HepG2 (cell line): ENCODE results near the gene VSIG10L. TPM values are rescaled to one million over a fixed set of nuclear protein-coding genes. Genes with fewer than 3 reads are reported as not detected.

ENCODE experiments used
- ATAC-seq: fragments of 200-7000 bp; cut with Tn5 transposase; 3 replicates; pipeline ENCODE4 v1.9.1; 2020; ENCODE audit warnings: mild to moderate bottlenecking, moderate library complexity
- BruUV-seq: library from RNA; stranded (reverse); fragments of 400-500 nt; replicated peaks from 2 replicates; lab custom pipeline; 2021; lab: Mats Ljungman, UMichigan
- CTCF ChIA-PET: fragments of 300-600 bp; formaldehyde crosslinking; extraction: SDS; loops from one replicate; lab custom pipeline; 2021; ENCODE audit warnings: low total read pairs, inconsistent platforms, low intra/inter-chr PET ratio; lab: Yijun Ruan, JAX
- POLR2A ChIA-PET: fragments of 350-600 bp; sonication (Branson Sonifier 250); formaldehyde crosslinking; loops from one replicate; lab custom pipeline; 2020; ENCODE audit warnings: antibody characterized with exemption, inconsistent platforms; lab: Yijun Ruan, JAX
- DNase-seq: peaks from one replicate; pipeline ENCODE4 v3.0.0-alpha.2; 2015; ENCODE audit warnings: low spot score
- FAIRE-seq: peaks from 3 replicates; lab custom pipeline; 2011; peaks lifted over from hg19 to GRCh38; lab: Jason Lieb, UNC
- H2AFZ ChIP-seq: one replicate; pipeline ENCODE4 v1.6.1; 2011; ENCODE audit warnings: low read length, inconsistent platforms
- H3K27ac ChIP-seq: fragments of 300-600 bp; 3 replicates; pipeline ENCODE4 v1.8.0; 2011; ENCODE audit warnings: mixed run types, mild to moderate bottlenecking, mixed read lengths, low read length, inconsistent platforms; ENCODE audit not compliant: insufficient read depth; ENCODE audit errors: extremely low read length
- H3K27me3 ChIP-seq, 2 experiments: fragments of 200-600 bp in 1 of 2; 2 replicates in 1 of 2; 3 replicates in 1 of 2; pipeline versions ENCODE4 v1.6.0 to v1.8.0; 2011; ENCODE audit warnings: low read length in 2 of 2, mild to moderate bottlenecking in 2 of 2, moderate library complexity in 2 of 2, inconsistent platforms in 1 of 2; ENCODE audit not compliant: insufficient read depth in 2 of 2, control insufficient read depth in 1 of 2
- H3K36me3 ChIP-seq, 2 experiments: fragments of 200-600 bp in 1 of 2; replicated peaks in 1 of 2; 2 replicates in 1 of 2; 3 replicates in 1 of 2; pipeline versions ENCODE4 v1.5.1 to v1.8.0; 2011; ENCODE audit warnings: low read length in 2 of 2, inconsistent platforms in 1 of 2; ENCODE audit not compliant: insufficient read depth in 2 of 2, control insufficient read depth in 1 of 2
- H3K4me1 ChIP-seq: 2 replicates; pipeline ENCODE4 v1.5.1; 2012; ENCODE audit warnings: low read length, inconsistent platforms; ENCODE audit not compliant: insufficient read depth
- H3K4me2 ChIP-seq: 2 replicates; pipeline ENCODE4 v1.6.0; 2011; ENCODE audit warnings: low read depth, low read length, inconsistent platforms
- H3K4me3 ChIP-seq, 3 experiments: fragments of 200-600 bp in 1 of 3; sonication (generic), shearing (Covaris generic) in 1 of 3; replicated peaks in 1 of 3; 2 replicates each; pipeline ENCODE4 v1.5.1; 2011 to 2016; ENCODE audit warnings: low read length in 3 of 3, inconsistent platforms in 2 of 3, low read depth in 2 of 3, mild to moderate bottlenecking in 2 of 3, control low read depth in 1 of 3, mixed read lengths in 1 of 3; ENCODE audit not compliant: insufficient read depth in 1 of 3
- H3K79me2 ChIP-seq: one replicate; pipeline ENCODE4 v1.6.1; 2011; ENCODE audit warnings: low read length, inconsistent platforms; ENCODE audit not compliant: insufficient read depth
- H3K9ac ChIP-seq: 2 replicates; pipeline ENCODE4 v1.6.0; 2011; ENCODE audit warnings: mild to moderate bottlenecking, low read depth, low read length, inconsistent platforms; ENCODE audit not compliant: insufficient read depth
- H3K9me3 ChIP-seq: 2 replicates; pipeline ENCODE4 v1.5.1; 2012; ENCODE audit warnings: mild to moderate bottlenecking, low read length
- H4K20me1 ChIP-seq: 2 replicates; pipeline ENCODE4 v1.6.0; 2011; ENCODE audit warnings: inconsistent platforms, mild to moderate bottlenecking, low read length, moderate library complexity; ENCODE audit not compliant: insufficient read depth
- JUN ChIP-seq: sonication (generic); formaldehyde crosslinking; IDR thresholded peaks from 2 replicates; pipeline ENCODE4 v1.4.0; 2020; ENCODE audit warnings: mild to moderate bottlenecking, missing genetic modification reagents
- MEF2D ChIP-seq: sonication (generic); formaldehyde crosslinking; IDR thresholded peaks from 2 replicates; pipeline ENCODE4 v1.5.1; 2020; ENCODE audit warnings: mild to moderate bottlenecking, missing genetic modification reagents
- MLX ChIP-seq: IDR thresholded peaks from 2 replicates; pipeline ENCODE4 v1.6.1; 2016
- NFATC3 ChIP-seq: sonication (generic); formaldehyde crosslinking; IDR thresholded peaks from 2 replicates; pipeline ENCODE4 v1.5.1; 2020; ENCODE audit warnings: mild to moderate bottlenecking, missing genetic modification reagents
- SIX1 ChIP-seq: sonication (generic); formaldehyde crosslinking; IDR thresholded peaks from 2 replicates; pipeline ENCODE4 v1.4.0; 2020; ENCODE audit warnings: missing genetic modification reagents, borderline replicate concordance
- SYNCRIP ChIP-seq: fragments of 200-400 bp; formaldehyde crosslinking; IDR thresholded peaks from 2 replicates; pipeline ENCODE4 v1.6.1; 2018; ENCODE audit warnings: mild to moderate bottlenecking, low read depth, low read length; ENCODE audit not compliant: insufficient read depth
- TCF7L2 ChIP-seq: IDR thresholded peaks from 2 replicates; pipeline ENCODE4 v1.6.1; 2011; ENCODE audit warnings: mild to moderate bottlenecking, low read depth, low read length, moderate library complexity
- TGIF2 ChIP-seq: IDR thresholded peaks from 2 replicates; pipeline ENCODE4 v1.6.1; 2016; ENCODE audit warnings: control low read depth, missing compliant biosample characterization
- TRIM22 ChIP-seq: fragments of 450-650 bp; IDR thresholded peaks from 2 replicates; pipeline ENCODE4 v1.6.1; 2017
- ZNF20 ChIP-seq: sonication (generic); formaldehyde crosslinking; IDR thresholded peaks from 2 replicates; pipeline ENCODE4 v1.4.0; 2020; ENCODE audit warnings: mild to moderate bottlenecking, moderate library complexity, missing genetic modification reagents
- ZNF333 ChIP-seq: sonication (generic); formaldehyde crosslinking; IDR thresholded peaks from 2 replicates; pipeline ENCODE4 v1.4.0; 2020; ENCODE audit warnings: mild to moderate bottlenecking, missing genetic modification reagents, borderline replicate concordance
- WGBS: methylation state at CpG from one replicate; pipeline ENCODE4 v1.1.6; 2017; ENCODE audit warnings: low lambda C conversion rate; 5-methylcytosine and 5-hydroxymethylcytosine counted together
- in situ Hi-C: cut with HindIII; loops from 2 replicates; pipeline ENCODE4 v1.10.0; 2017; ENCODE audit warnings: low pct_unique_long_range_greater_than_20kb; ENCODE audit not compliant: extremely low pct_ligation_motif_present
- intact Hi-C: fragments of 100-400 bp; cut with micrococcal nuclease; formaldehyde crosslinking; loops from one replicate; pipeline ENCODE4 v1.10.0; 2022; ENCODE audit not compliant: unreplicated experiment
- polyA plus RNA-seq, 8 experiments: library from polyadenylated mRNA; depleted of rRNA in 3 of 8; stranded (reverse) in 7 of 8; unstranded in 1 of 8; fragments of >200 nt; fragmentation: Illumina TruSeq in 4 of 8; extraction: Trizol in 4 of 8; gene quantifications; 2 replicates each; pipeline versions ENCODE4 v1.2.1 to v1.2.3, GENCODE V29; 2011 to 2016; ENCODE audit warnings: low read depth in 4 of 8, missing spikeins in 1 of 8, mixed read lengths in 1 of 8; ENCODE audit not compliant: insufficient read depth in 1 of 8
- total RNA-seq, 5 experiments: library from RNA; depleted of rRNA; stranded (reverse); fragments of >200 nt; fragmentation: Illumina TruSeq; extraction: Trizol; gene quantifications; 2 replicates each; pipeline ENCODE4 v1.2.3, GENCODE V29; 2016; ENCODE audit warnings: low read depth in 1 of 5
- TF ChIP-seq, protein P1 (sequence below): sonication (generic); formaldehyde crosslinking; IDR thresholded peaks from one replicate; pipeline ENCODE4 v1.5.1; 2020; ENCODE audit warnings: mild to moderate bottlenecking, missing genetic modification reagents; ENCODE audit errors: not compliant biosample characterization

The VSIG10L gene
- total and polyA plus RNA-seq, 2 of the 13 experiments (the other 11 are each of a cell fraction or from before 2014, with no cell fraction given), result 2.7 to 8.5 TPM

DNA sequence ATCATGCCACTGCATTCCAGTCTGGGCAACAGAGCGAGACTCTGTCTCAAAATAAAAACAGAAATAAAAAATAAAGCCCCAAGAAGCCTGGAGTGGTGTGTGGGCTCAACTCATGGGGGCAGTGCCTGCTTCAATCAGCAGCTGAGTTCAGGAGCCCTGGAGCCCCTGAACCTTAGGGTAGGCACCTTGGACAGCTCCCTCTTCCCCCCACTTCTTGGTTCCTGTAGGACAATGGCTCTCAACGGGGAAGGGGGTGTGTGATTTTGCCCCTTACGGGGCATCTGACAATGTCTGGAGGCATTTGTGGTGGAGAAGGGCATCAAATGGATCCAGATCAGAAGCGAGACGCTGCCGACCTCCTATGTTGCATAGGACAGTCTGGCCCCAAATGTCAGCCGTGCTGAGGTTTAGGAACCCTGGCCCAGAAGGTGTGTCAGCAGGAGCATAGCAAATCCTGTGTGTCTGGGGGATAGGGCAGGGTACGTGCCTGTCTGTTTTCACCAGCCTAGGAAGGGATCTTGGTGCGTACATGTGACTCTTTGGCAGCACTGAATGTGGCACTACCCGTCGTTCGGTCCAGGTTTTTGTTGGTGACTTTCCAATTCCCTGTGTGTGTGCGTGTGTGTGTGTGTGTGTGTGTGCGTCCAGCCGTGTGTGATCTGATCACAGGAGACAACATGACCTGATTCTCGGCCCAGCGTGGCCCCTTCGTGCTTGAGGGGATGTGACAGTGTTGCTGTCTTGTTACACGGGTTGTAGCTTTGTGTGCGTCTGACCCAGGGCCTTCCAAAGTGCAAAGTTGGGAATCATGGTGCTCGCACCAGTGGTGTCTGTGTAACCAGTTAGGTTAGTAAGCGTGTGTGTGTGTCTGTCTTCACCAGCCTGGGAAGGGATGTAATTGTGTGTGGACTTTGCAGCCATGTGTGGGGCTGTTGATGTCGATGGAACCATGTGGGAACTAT is 23.0 kb downstream of the VSIG10L start (continued):
- TF ChIP-seq, protein P1, sequence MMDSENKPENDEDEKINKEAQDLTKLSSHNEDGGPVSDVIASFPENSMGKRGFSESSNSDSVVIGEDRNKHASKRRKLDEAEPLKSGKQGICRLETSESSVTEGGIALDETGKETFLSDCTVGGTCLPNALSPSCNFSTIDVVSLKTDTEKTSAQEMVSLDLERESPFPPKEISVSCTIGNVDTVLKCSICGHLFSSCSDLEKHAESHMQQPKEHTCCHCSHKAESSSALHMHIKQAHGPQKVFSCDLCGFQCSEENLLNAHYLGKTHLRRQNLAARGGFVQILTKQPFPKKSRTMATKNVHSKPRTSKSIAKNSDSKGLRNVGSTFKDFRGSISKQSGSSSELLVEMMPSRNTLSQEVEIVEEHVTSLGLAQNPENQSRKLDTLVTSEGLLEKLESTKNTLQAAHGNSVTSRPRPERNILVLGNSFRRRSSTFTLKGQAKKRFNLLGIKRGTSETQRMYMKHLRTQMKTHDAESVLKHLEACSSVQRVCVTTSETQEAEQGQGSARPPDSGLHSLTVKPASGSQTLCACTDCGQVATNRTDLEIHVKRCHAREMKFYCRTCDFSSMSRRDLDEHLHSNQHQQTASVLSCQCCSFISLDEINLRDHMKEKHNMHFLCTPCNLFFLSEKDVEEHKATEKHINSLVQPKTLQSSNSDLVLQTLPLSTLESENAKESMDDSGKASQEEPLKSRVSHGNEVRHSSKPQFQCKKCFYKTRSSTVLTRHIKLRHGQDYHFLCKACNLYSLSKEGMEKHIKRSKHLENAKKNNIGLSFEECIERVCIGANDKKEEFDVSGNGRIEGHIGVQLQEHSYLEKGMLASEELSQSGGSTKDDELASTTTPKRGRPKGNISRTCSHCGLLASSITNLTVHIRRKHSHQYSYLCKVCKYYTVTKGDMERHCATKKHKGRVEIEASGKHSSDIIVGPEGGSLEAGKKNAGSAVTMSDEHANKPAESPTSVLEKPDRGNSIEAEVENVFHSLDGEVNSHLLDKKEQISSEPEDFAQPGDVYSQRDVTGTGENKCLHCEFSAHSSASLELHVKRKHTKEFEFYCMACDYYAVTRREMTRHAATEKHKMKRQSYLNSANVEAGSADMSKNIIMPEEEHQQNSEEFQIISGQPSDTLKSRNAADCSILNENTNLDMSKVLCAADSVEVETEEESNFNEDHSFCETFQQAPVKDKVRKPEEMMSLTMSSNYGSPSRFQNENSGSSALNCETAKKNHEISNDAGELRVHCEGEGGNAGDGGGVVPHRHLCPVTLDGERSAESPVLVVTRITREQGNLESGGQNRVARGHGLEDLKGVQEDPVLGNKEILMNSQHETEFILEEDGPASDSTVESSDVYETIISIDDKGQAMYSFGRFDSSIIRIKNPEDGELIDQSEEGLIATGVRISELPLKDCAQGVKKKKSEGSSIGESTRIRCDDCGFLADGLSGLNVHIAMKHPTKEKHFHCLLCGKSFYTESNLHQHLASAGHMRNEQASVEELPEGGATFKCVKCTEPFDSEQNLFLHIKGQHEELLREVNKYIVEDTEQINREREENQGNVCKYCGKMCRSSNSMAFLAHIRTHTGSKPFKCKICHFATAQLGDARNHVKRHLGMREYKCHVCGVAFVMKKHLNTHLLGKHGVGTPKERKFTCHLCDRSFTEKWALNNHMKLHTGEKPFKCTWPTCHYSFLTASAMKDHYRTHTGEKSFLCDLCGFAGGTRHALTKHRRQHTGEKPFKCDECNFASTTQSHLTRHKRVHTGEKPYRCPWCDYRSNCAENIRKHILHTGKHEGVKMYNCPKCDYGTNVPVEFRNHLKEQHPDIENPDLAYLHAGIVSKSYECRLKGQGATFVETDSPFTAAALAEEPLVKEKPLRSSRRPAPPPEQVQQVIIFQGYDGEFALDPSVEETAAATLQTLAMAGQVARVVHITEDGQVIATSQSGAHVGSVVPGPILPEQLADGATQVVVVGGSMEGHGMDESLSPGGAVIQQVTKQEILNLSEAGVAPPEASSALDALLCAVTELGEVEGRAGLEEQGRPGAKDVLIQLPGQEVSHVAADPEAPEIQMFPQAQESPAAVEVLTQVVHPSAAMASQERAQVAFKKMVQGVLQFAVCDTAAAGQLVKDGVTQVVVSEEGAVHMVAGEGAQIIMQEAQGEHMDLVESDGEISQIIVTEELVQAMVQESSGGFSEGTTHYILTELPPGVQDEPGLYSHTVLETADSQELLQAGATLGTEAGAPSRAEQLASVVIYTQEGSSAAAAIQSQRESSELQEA (CRISPR knock-in tag), result no peak

GRCh38 chr19:51317968-51318367 is 24.0 kb downstream of the VSIG10L start:
- ChIA-PET CTCF (no interaction called here), POLR2A (no interaction called here)
- Histone ChIP-seq H3K9ac (no peak overlapping the region), H3K4me2 (no peak overlapping the region), H3K79me2 (no peaks in the 10 kb centered on the region), H3K36me3 (no peaks in the 10 kb centered on the region), H3K4me3 (no peak overlapping the region), H2AFZ (no peak overlapping the region), H3K27me3 (peaks cover 0 to 20% of the 10 kb centered on the region in 2 experiments; a peak in 3 of 5 replicates), H3K27ac (no peak overlapping the region), H3K4me1 (peaks cover 18% of the 10 kb centered on the region), H3K9me3 (no peaks in the 10 kb centered on the region), H4K20me1 (no peaks in the 10 kb centered on the region)
- ATAC-seq (no peak), FAIRE-seq (no peak), DNase-seq (no peak)
- TF ChIP-seq TGIF2 (CRISPR knock-in tag), result no peak
- no peak for TF ChIP-seq SYNCRIP
- TF ChIP-seq TRIM22, result no peak
- no peak for TF ChIP-seq NFATC3 (CRISPR knock-in tag)
- TF ChIP-seq JUN (CRISPR knock-in tag), result no peak
- no peak for TF ChIP-seq ZNF333 (CRISPR knock-in tag)
- no peak for TF ChIP-seq MEF2D
- no peak for TF ChIP-seq ZNF20
- no peak for TF ChIP-seq SIX1 (CRISPR knock-in tag)
- no peak for TF ChIP-seq TCF7L2
- TF ChIP-seq MLX (CRISPR knock-in tag), result no peak
- 0% methylated on average over 1 of the region's 1 CpG for WGBS
- BruUV-seq, result no TSS peak
- in situ Hi-C loops (no loop called here), intact Hi-C loops (no loop called here)
